Measurements from ENCODE around the gene MPZL1.

The MPZL1 gene

DNA sequence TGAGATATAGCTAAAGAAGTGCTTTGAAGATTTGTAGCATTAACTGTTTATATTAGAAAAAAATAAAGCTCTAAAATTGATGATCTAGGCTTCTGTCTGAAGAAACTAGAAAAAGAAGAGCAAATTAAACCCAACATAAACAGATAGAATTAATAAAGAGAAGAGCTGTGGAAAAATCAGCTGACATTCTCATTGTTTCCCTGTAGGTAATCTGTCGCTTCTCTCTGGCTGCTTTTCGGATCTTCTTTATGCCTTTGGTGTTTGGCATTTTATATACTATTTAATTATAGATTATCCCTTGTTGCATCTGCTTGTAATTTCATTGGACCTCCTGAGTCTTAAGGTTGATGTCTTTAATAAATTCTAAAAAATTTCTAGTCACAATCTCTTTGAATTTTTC is 59.8 kb downstream of the MPZL1 start:
- H3K4me1 Mint-ChIP-seq (ENCODE audit: low read depth), result peaks cover 10% of the 10 kb centered on the region
- peaks cover 24% of the 10 kb centered on the region for H3K36me3 Mint-ChIP-seq (ENCODE audit: low read depth)
- H3K27ac Mint-ChIP-seq, result no peak overlapping the region
- H3K4me3 Mint-ChIP-seq, result no peak overlapping the region
- no peak for DNase-seq
- H3K9me3 Mint-ChIP-seq, result peaks cover 11% of the 10 kb centered on the region
- no peaks in the 10 kb centered on the region for H3K27me3 Mint-ChIP-seq

DNA sequence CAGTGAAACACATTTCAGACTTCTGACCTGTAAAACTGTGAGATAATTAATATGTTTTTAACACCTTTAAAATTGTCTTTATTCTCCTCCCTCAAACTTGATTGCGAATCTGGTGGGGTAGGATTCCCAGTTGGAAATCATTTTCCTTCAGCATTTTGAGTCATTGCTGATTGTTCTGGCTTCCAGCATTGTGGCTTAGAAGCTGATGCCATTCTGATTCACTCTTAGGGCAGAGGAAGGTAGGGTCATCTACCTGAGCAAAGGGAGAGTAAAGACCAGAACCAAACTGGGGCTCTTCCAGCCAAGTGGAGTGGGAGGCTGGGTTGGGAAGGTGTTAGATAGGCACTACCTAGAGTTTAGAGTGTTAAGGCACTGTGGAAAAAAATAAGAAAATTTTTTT is 61.2 kb downstream of the MPZL1 start:
- Mint-ChIP-seq H3K27ac (no peak overlapping the region), H3K4me3 (no peak overlapping the region), H3K9me3 (peaks cover 11% of the 10 kb centered on the region), H3K4me1 (ENCODE audit: low read depth) (no peaks in the 10 kb centered on the region), H3K36me3 (ENCODE audit: low read depth) (peaks cover 19% of the 10 kb centered on the region), H3K27me3 (no peaks in the 10 kb centered on the region)
- no peak for DNase-seq

DNA sequence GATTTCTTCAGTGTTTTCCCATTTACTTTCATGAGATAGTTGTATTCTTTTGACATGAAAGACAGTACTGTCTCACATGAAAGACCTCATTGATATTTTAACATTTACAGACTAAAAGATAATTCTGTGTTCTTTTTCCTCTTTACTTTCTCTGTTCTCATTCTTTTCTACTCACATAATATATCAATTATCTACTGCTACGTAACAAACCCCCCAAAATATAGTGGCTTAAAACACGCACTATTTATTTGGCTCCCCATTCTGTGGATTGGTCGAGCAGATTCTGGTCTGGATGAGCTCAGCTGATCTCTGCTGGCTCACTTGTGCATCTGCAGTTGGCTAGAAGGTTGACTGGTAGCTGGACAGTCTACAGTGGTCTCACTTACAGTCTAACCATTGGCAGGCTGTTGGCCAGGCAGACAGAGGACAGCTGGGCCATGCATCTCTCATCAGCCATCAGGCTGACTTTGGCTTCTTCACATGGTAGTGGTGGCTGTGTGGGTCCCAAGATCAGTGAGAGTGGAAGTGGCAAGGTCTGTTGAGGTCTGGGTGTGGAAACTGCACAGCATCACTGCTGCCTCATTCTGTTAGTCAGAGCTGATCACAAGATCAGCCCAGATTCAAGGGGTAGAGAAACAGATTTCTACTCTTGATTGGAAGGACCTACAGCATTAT is 63.2 kb downstream of the MPZL1 start:
- no peaks in the 10 kb centered on the region for H3K27me3 Mint-ChIP-seq
- no peak overlapping the region for H3K27ac Mint-ChIP-seq
- no peak for DNase-seq
- no peak overlapping the region for H3K4me3 Mint-ChIP-seq
- peaks cover 4% of the 10 kb centered on the region for H3K4me1 Mint-ChIP-seq (ENCODE audit: low read depth)
- peaks cover 28% of the 10 kb centered on the region for H3K36me3 Mint-ChIP-seq (ENCODE audit: low read depth)
- H3K9me3 Mint-ChIP-seq, result peaks cover 10% of the 10 kb centered on the region

DNA sequence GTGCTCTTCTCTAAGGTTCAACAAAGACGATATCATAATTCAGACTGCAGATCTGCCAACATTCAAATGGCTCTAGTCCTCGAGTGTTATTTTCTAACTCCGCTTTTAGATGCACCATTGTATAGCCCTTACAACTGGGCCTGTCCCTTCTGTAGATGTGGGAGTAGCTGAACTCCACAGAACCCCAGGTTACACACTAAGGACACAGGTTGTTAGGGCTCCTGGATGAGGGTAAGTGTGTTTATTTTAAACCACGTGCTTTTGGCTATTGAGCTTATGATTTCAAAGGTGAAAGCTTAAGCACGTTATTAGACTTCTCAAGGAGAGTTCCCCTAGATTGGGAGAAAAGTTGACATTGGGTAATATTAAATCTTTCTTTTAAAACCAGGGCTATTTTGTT is 64.7 kb downstream of the MPZL1 start:
- DNase-seq, result no peak
- Mint-ChIP-seq H3K27ac (no peak overlapping the region), H3K36me3 (ENCODE audit: low read depth) (peaks cover 21% of the 10 kb centered on the region), H3K27me3 (no peaks in the 10 kb centered on the region), H3K4me3 (no peak overlapping the region), H3K9me3 (peaks cover 2% of the 10 kb centered on the region), H3K4me1 (ENCODE audit: low read depth) (peaks cover 4% of the 10 kb centered on the region)

DNA sequence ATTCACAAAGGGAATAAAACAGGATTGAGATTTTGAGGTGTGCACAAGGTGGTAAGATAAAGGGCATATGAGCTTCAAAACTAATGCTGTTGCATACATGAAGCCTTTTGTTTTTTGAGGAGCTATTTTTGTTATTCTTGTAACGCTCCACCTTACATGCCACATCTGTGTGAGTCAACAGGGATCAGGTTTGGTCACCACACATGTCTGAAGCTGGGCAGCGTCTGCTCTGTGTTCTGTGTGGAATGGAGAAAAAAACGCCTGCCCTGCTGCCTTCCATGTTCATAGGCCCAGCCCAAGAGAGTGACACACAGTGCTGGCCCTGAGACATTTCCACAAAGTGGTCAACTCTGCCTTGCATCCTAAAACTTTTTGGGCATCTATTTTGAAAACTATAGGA is 67.7 kb downstream of the MPZL1 start:
- Mint-ChIP-seq H3K9me3 (no peaks in the 10 kb centered on the region), H3K27me3 (no peaks in the 10 kb centered on the region), H3K36me3 (ENCODE audit: low read depth) (peaks cover 21% of the 10 kb centered on the region), H3K4me1 (ENCODE audit: low read depth) (peaks cover 6% of the 10 kb centered on the region), H3K27ac (no peak overlapping the region), H3K4me3 (no peak overlapping the region)
- DNase-seq, result no peak

DNA sequence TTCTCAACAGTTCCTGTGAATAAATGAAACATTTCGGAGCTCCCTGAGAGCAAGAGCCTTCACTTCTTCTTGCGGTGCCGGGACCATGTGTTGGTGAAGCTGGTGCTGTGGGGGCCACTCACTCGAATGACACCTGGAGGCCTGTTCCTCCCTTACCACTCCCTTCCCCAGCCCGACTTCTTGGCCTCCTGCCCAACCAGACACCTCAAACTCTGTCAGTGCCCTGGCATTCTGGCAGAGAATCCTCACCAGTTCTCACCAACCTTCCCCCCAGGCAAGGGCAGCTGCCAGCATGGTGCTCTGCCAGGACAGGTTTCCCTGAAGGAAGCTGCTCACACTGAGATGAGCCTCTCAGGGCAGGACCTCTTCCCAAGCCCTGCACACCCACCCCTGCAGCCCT is 68.3 kb downstream of the MPZL1 start:
- no peak for DNase-seq
- no peaks in the 10 kb centered on the region for H3K27me3 Mint-ChIP-seq
- H3K27ac Mint-ChIP-seq, result no peak overlapping the region
- H3K36me3 Mint-ChIP-seq (ENCODE audit: low read depth), result peaks cover 21% of the 10 kb centered on the region
- no peaks in the 10 kb centered on the region for H3K9me3 Mint-ChIP-seq
- H3K4me1 Mint-ChIP-seq (ENCODE audit: low read depth), result peaks cover 6% of the 10 kb centered on the region
- H3K4me3 Mint-ChIP-seq, result no peak overlapping the region

DNA sequence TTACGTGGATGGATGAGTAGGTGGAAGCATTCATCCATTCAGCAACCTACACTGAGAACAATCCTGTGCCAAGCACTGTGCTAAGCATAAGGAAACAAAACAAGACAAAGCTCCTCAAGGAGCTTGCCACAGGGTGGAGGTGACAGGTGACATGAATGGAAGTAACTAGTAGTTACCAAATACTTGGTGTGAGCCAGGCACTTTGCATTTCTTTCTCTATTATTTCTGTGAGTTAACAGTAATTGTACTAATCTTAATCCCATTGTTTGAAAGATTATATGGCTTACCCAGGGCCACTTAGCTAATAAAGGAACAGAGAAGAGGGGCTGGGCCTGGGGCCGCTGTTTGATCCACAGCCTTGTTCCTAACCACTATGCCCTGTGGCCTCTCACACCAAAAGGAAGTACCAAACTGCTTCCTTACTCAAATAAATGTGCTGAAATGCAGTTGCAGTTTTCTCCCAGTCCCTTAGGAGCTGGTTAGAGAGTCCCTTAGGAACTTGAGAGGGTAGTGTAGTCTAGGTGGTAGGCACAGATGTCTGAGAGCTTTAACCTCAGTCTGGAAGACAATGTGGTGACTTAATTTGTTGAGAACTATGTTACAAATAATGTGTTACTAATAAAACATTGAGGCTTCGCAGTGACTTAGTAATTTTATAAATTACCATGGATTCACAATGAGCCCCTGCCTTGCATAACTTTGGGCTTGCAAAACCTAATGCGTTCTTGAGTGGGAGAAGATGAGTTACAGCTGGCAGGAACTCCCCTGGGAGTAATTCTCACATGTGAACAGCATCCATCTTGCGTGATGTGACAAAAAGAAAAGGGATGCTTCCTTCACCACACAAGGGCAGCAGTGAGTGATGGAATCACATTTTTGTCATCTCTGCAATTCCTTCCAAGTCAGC is 69.8 kb downstream of the MPZL1 start:
- no peak for DNase-seq
- H3K9me3 Mint-ChIP-seq, result no peaks in the 10 kb centered on the region
- peaks cover 6% of the 10 kb centered on the region for H3K4me1 Mint-ChIP-seq (ENCODE audit: low read depth)
- H3K4me3 Mint-ChIP-seq, result no peak overlapping the region
- H3K36me3 Mint-ChIP-seq (ENCODE audit: low read depth), result peaks cover 21% of the 10 kb centered on the region
- H3K27ac Mint-ChIP-seq, result no peak overlapping the region
- H3K27me3 Mint-ChIP-seq, result no peaks in the 10 kb centered on the region

DNA sequence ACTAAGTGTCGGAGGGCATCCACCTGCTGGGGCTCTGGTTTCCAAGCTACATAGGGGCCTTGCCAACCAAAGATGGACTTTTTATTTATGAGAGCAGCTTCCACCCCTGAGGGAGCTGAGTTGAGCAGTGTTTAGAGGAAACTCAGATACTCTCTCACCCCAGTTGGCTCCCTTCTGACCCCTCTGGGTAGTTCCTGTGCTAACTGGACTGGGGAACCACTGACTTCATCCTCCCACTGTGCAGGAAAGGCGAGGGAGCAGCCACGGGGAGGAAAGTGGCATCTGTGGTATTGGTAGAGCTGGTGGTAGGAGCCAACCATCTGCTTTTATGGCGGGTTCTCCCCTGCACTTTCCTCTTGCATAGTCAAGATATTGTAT is 70.4 kb downstream of the MPZL1 start:
- DNase-seq, result no peak
- peaks cover 11% of the 10 kb centered on the region for H3K4me1 Mint-ChIP-seq (ENCODE audit: low read depth)
- H3K36me3 Mint-ChIP-seq (ENCODE audit: low read depth), result peaks cover 20% of the 10 kb centered on the region
- H3K27me3 Mint-ChIP-seq, result no peaks in the 10 kb centered on the region
- H3K9me3 Mint-ChIP-seq, result no peaks in the 10 kb centered on the region
- H3K27ac Mint-ChIP-seq, result no peak overlapping the region
- no peak overlapping the region for H3K4me3 Mint-ChIP-seq

DNA sequence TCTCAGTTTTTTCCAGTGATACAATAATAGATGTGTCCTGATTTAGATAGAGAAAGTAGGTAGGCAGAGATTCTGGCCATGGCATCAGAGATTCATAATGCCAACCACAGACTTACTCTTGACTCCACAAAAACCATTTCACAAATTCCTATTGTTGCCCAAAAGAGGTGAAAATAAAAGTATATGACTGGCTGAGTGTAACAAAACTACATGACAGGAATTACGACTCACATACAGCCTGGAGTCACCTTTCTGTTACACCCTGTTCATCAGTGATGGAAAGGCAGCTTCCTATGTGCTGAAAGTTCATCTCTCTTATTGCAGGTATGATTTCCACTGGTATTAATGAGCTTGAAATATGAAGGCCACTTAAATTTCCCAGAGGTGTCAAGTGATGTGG is 72.3 kb downstream of the MPZL1 start:
- no peaks in the 10 kb centered on the region for H3K9me3 Mint-ChIP-seq
- H3K27me3 Mint-ChIP-seq, result no peaks in the 10 kb centered on the region
- peaks cover 11% of the 10 kb centered on the region for H3K4me1 Mint-ChIP-seq (ENCODE audit: low read depth)
- peaks cover 10% of the 10 kb centered on the region for H3K36me3 Mint-ChIP-seq (ENCODE audit: low read depth)
- no peak overlapping the region for H3K27ac Mint-ChIP-seq
- DNase-seq, result no peak
- H3K4me3 Mint-ChIP-seq, result no peak overlapping the region

DNA sequence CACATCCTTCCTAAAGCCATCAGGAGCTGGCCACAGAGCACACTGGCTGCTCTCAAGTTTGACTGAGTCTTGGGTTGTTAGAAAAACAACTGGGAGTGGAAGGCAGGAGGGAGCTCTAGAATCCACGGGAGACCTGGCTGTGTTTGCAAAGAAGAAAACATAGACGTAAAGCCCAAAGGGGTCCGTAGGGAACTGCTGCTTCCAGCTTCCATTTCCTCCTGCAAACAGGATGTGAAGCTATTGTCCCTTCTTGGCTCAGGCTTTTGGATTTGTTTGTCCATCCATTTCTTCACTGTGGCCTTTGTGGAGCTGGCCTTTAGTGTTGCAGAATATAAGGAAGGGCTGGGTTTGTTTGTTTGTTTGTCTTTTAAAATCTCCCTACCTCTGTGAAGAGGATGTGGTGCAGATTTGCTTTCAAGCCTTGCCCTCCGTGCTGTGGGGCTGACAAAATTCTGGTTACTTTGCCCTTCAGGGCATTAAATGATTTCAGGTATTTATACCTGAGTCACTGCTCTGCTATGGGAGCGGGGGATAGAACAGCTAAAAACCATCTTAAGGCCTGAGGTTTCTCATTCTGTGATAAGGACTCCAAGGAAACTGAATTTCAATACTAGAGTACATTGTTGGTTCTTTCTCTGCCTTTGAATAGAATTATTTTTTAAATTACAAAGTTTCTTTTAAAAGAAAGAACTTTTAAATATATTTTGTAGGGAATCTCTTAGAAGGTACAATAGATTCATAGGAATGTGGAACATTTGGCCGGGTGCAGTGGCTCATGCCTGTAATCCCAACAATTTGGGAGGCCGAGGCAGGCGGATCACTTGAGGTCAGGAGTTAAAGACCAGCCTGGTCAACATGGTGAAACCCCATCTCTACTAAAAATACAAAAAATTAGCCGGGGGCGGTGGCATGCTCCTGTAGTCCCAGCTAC is 74.3 kb downstream of the MPZL1 start:
- peaks cover 8% of the 10 kb centered on the region for H3K4me1 Mint-ChIP-seq (ENCODE audit: low read depth)
- no peak overlapping the region for H3K27ac Mint-ChIP-seq
- no peaks in the 10 kb centered on the region for H3K36me3 Mint-ChIP-seq (ENCODE audit: low read depth)
- DNase-seq, result no peak
- no peaks in the 10 kb centered on the region for H3K27me3 Mint-ChIP-seq
- H3K4me3 Mint-ChIP-seq, result no peak overlapping the region
- no peaks in the 10 kb centered on the region for H3K9me3 Mint-ChIP-seq

DNA sequence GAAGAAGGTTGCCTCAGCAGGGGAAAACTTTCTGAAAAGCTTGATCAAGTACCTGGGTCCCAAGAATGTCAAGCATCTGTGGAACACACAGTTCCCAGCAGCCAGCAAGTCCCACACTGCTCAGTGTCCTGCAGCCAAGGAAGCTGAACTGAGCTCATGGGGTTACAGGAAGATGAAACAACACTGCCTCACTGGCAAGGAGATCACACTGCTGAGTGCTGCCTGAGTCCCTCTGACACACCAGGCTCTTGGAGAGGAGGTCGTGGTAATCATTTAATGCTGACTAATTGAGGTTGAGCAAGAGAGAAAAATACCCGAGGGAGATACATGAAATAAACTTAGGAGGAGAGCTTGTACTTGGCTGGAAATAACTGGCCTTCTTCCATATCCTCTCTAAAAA is 75.2 kb downstream of the MPZL1 start:
- no peaks in the 10 kb centered on the region for H3K27me3 Mint-ChIP-seq
- no peaks in the 10 kb centered on the region for H3K9me3 Mint-ChIP-seq
- no peak overlapping the region for H3K27ac Mint-ChIP-seq
- peaks cover 8% of the 10 kb centered on the region for H3K4me1 Mint-ChIP-seq (ENCODE audit: low read depth)
- no peaks in the 10 kb centered on the region for H3K36me3 Mint-ChIP-seq (ENCODE audit: low read depth)
- no peak overlapping the region for H3K4me3 Mint-ChIP-seq
- DNase-seq, result no peak

DNA sequence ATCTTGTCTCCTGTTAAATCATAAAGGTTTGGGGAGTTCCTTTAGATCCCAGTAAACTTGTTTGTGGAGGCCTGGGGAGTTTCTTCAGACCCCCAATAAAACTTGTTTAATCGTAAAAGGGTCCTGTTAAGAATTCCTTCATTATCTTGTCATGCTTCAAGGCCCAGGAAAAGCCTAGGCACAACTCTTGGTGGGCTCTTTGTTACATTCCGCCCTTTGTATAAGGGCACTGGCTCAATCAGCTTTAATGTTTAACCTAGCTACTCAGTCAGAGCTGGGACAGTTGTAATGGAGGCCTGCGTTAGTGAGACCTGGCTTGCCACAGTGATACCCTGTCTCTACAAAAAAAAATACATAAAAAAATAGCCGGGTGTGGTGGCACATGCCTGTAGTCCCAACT is 77.2 kb downstream of the MPZL1 start:
- H3K9me3 Mint-ChIP-seq, result no peaks in the 10 kb centered on the region
- H3K4me1 Mint-ChIP-seq (ENCODE audit: low read depth), result peaks cover 13% of the 10 kb centered on the region
- DNase-seq, result no peak
- H3K27me3 Mint-ChIP-seq, result no peaks in the 10 kb centered on the region
- H3K27ac Mint-ChIP-seq, result no peak overlapping the region
- no peaks in the 10 kb centered on the region for H3K36me3 Mint-ChIP-seq (ENCODE audit: low read depth)
- no peak overlapping the region for H3K4me3 Mint-ChIP-seq

DNA sequence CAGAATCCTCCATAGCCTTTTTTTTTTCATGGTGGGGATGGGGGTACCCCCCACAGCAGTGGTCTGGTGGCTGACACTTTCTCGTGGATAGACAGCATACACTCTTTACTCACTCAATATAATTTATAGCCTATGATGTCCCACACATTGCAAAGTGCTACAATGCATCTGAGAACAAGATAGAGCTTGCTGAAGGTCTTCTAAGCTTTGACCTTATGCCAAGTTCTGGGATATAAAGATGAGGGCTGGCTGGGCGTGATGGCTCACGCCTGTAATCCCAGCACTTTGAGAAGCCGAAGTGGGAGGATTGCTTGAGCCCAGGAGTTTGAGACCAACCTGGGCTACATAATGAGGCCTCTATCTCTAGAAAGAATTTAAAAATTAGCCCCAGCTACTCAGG is 78.0 kb downstream of the MPZL1 start:
- Mint-ChIP-seq H3K36me3 (ENCODE audit: low read depth) (no peaks in the 10 kb centered on the region), H3K4me3 (no peak overlapping the region), H3K9me3 (no peaks in the 10 kb centered on the region), H3K4me1 (ENCODE audit: low read depth) (peaks cover 20% of the 10 kb centered on the region), H3K27me3 (no peaks in the 10 kb centered on the region), H3K27ac (no peak overlapping the region)
- no peak for DNase-seq

DNA sequence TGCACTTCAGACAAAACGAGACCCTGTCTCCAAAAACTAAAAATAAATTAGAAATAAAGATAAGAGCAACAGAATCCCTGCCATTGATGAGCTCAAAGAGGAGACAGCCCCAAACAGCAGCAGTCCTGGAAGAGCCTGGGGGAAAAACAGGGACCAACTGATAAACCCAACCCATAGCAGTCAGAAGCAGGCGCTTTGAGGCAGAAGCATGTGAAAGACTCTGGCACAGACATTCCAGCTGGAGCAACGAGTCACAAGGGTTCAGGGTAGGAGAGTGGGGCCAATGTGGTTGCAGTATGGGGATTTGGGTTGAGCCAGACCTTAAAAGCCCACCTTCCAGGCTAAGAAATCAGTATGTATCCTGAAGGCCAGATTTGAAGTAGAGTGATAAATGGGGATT is 78.5 kb downstream of the MPZL1 start:
- Mint-ChIP-seq H3K27ac (no peak overlapping the region), H3K9me3 (no peaks in the 10 kb centered on the region), H3K4me3 (no peak overlapping the region), H3K27me3 (no peaks in the 10 kb centered on the region), H3K36me3 (ENCODE audit: low read depth) (no peaks in the 10 kb centered on the region), H3K4me1 (ENCODE audit: low read depth) (peaks cover 25% of the 10 kb centered on the region)
- no peak for DNase-seq

Data from activated T-cell treated with anti-CD3 and anti-CD28 coated beads, Interleukin-2, amount 50 U/mL, for 24 hours (primary cell).